NCI-H446 (cell line): ENCODE data around the gene MAU2.

Experiments
- DNase-seq, 2 experiments: peaks; one replicate each; lab custom pipeline; 2025; lab: John Stamatoyannopoulos, UW

Gene MAU2

GRCh38 chr19:19305696-19306095 lies 14.9 kb upstream of the MAU2 start:
- DNase-seq, result no peak

- DNase-seq, result no peak
Observed at GRCh38 chr19:19306191-19306590, 14.4 kb upstream of the MAU2 start.

GRCh38 chr19:19308373-19308772 lies 12.3 kb upstream of the MAU2 start:
- no peak for DNase-seq

GRCh38 chr19:19315444-19315843 lies 5.2 kb upstream of the MAU2 start:
- no peak for DNase-seq

- no peak for DNase-seq
Observed at GRCh38 chr19:19316082-19316481, 4.5 kb upstream of the MAU2 start.

GRCh38 chr19:19319732-19320360 lies 783 bp upstream of the MAU2 start:
- DNase-seq, result no peak

GRCh38 chr19:19321141-19321577 lies 530 bp downstream of the MAU2 start:
- peak in 1 of 2 experiments; percentile 14 for DNase-seq

GRCh38 chr19:19324059-19324770 lies 3.6 kb downstream of the MAU2 start:
- DNase-seq, result no peak

GRCh38 chr19:19327672-19328071 lies 7.0 kb downstream of the MAU2 start:
- DNase-seq, result no peak

- DNase-seq, result no peak
Observed at GRCh38 chr19:19329126-19329525, 8.5 kb downstream of the MAU2 start.

- DNase-seq, result no peak
Observed at GRCh38 chr19:19334063-19334988, 13.7 kb downstream of the MAU2 start.

GRCh38 chr19:19334989-19335344 lies 14.3 kb downstream of the MAU2 start:
- DNase-seq, result no peak

GRCh38 chr19:19335408-19336158 lies 15.0 kb downstream of the MAU2 start:
- DNase-seq, result no peak

GRCh38 chr19:19336597-19336996 lies 16.0 kb downstream of the MAU2 start:
- DNase-seq, result no peak

GRCh38 chr19:19337120-19337519 lies 16.5 kb downstream of the MAU2 start:
- no peak for DNase-seq

GRCh38 chr19:19338082-19338481 lies 17.5 kb downstream of the MAU2 start:
- DNase-seq, result no peak

- DNase-seq, result no peak
Observed at GRCh38 chr19:19341026-19341425, 20.4 kb downstream of the MAU2 start.

- peak in 1 of 2 experiments; percentile 21 for DNase-seq
Observed at GRCh38 chr19:19342086-19343015, 21.7 kb downstream of the MAU2 start.

- no peak for DNase-seq
Observed at GRCh38 chr19:19343016-19343362, 22.4 kb downstream of the MAU2 start.

GRCh38 chr19:19343762-19344161 lies 23.1 kb downstream of the MAU2 start:
- DNase-seq, result no peak

- DNase-seq, result no peak
Observed at GRCh38 chr19:19345232-19345631, 24.6 kb downstream of the MAU2 start.
